HepG2 (cell line): ENCODE data around the gene GPC6. TPM values are rescaled to one million over a fixed set of nuclear protein-coding genes. Genes with fewer than 3 reads are reported as not detected.
A peak's percentile ranks its signal among the peaks of the same experiment; 100 is the strongest.

Experiments used
- EHMT2 ChIP-seq: fragments of 200-600 bp; sonication (generic); IDR thresholded peaks from 2 replicates; pipeline ENCODE4 v1.7.0; 2017; ENCODE audit warnings: antibody characterized with exemption, low read depth, low read length, borderline replicate concordance
- GABPA ChIP-seq, 2 experiments: IDR thresholded peaks; 2 replicates each; pipeline ENCODE4 v1.6.1; 2011 to 2016; ENCODE audit warnings: low read depth in 2 of 2, low read length in 1 of 2, missing biosample characterization in 1 of 2, missing genetic modification characterization in 1 of 2
- HDAC1 ChIP-seq: sonication (generic); formaldehyde crosslinking; IDR thresholded peaks from 2 replicates; pipeline ENCODE4 v1.5.1; 2020; ENCODE audit warnings: mild to moderate bottlenecking, missing genetic modification reagents
- KLF11 ChIP-seq: IDR thresholded peaks from 2 replicates; pipeline ENCODE4 v1.6.1; 2016; ENCODE audit warnings: missing compliant biosample characterization
- MNT ChIP-seq: fragments of 450-650 bp; IDR thresholded peaks from 2 replicates; pipeline ENCODE4 v1.6.1; 2016
- NCOA1 ChIP-seq: sonication (generic); formaldehyde crosslinking; IDR thresholded peaks from 2 replicates; pipeline ENCODE4 v1.9.0; 2021; ENCODE audit warnings: missing genetic modification reagents
- SMAD9 ChIP-seq: sonication (generic); formaldehyde crosslinking; IDR thresholded peaks from 2 replicates; pipeline ENCODE4 v1.5.1; 2020; ENCODE audit warnings: mild to moderate bottlenecking, missing genetic modification reagents
- SP1 ChIP-seq, 2 experiments: fragments of 450-650 bp in 1 of 2; sonication (generic) in 1 of 2; formaldehyde crosslinking in 1 of 2; IDR thresholded peaks; 2 replicates each; pipeline versions ENCODE4 v1.4.0 to v1.6.1; 2016 to 2020; ENCODE audit warnings: missing genetic modification reagents in 1 of 2
- THAP8 ChIP-seq: sonication (generic); formaldehyde crosslinking; IDR thresholded peaks from 2 replicates; pipeline ENCODE4 v1.5.1; 2020; ENCODE audit warnings: missing genetic modification reagents, mild to moderate bottlenecking, borderline replicate concordance
- TMF1 ChIP-seq: sonication (generic); formaldehyde crosslinking; IDR thresholded peaks from 2 replicates; pipeline ENCODE4 v1.8.1; 2022; ENCODE audit warnings: low read depth, missing genetic modification reagents
- ZBTB3 ChIP-seq: sonication (generic); formaldehyde crosslinking; IDR thresholded peaks from 2 replicates; pipeline ENCODE4 v1.4.0; 2020; ENCODE audit warnings: low read depth, mild to moderate bottlenecking, moderate library complexity, missing genetic modification reagents, borderline replicate concordance
- ZKSCAN5 ChIP-seq: sonication (generic); formaldehyde crosslinking; IDR thresholded peaks from 2 replicates; pipeline ENCODE4 v1.5.1; 2020; ENCODE audit warnings: mild to moderate bottlenecking, missing genetic modification reagents
- ZNF282 ChIP-seq: fragments of 450-650 bp; IDR thresholded peaks from 2 replicates; pipeline ENCODE4 v1.6.1; 2018; ENCODE audit not compliant: partially characterized antibody
- ZNF546 ChIP-seq: sonication (generic); formaldehyde crosslinking; conservative IDR thresholded peaks from 2 replicates; pipeline ENCODE4 v1.8.1; 2023; ENCODE audit warnings: mild to moderate bottlenecking, missing genetic modification reagents
- ZNF597 ChIP-seq: sonication (generic); formaldehyde crosslinking; IDR thresholded peaks from 2 replicates; pipeline ENCODE4 v1.5.0; 2020; ENCODE audit warnings: missing genetic modification reagents
- ZNF644 ChIP-seq: IDR thresholded peaks from 2 replicates; pipeline ENCODE4 v1.6.1; 2016; ENCODE audit warnings: low read depth
- ZNF713 ChIP-seq: sonication (generic); formaldehyde crosslinking; IDR thresholded peaks from 2 replicates; pipeline ENCODE4 v1.4.0; 2020; ENCODE audit warnings: mild to moderate bottlenecking, missing genetic modification reagents
- polyA plus RNA-seq, 8 experiments: library from polyadenylated mRNA; depleted of rRNA in 3 of 8; stranded (reverse) in 7 of 8; unstranded in 1 of 8; fragments of >200 nt; fragmentation: Illumina TruSeq in 4 of 8; extraction: Trizol in 4 of 8; gene quantifications; 2 replicates each; pipeline versions ENCODE4 v1.2.1 to v1.2.3, GENCODE V29; 2011 to 2016; ENCODE audit warnings: low read depth in 4 of 8, missing spikeins in 1 of 8, mixed read lengths in 1 of 8; ENCODE audit not compliant: insufficient read depth in 1 of 8
- total RNA-seq, 5 experiments: library from RNA; depleted of rRNA; stranded (reverse); fragments of >200 nt; fragmentation: Illumina TruSeq; extraction: Trizol; gene quantifications; 2 replicates each; pipeline ENCODE4 v1.2.3, GENCODE V29; 2016; ENCODE audit warnings: low read depth in 1 of 5
- TF ChIP-seq, protein P1 (sequence below): conservative IDR thresholded peaks from 2 replicates; pipeline ENCODE4 v1.6.1; 2018; ENCODE audit warnings: missing genetic modification reagents
- TF ChIP-seq, protein P2 (sequence below): sonication (generic); formaldehyde crosslinking; IDR thresholded peaks from 2 replicates; pipeline ENCODE4 v1.4.0; 2020; ENCODE audit warnings: missing genetic modification reagents, borderline replicate concordance

The GPC6 gene
- total and polyA plus RNA-seq, 2 of the 13 experiments (the other 11 are each of a cell fraction or from before 2014, with no cell fraction given) = 24.5 to 33.9 TPM

- TF ChIP-seq SP1 (IDR thresholded peaks at IDR 0.05) (no peak), SP1 (CRISPR knock-in tag; IDR thresholded peaks at IDR 0.05) (no peak), ZNF713 (CRISPR knock-in tag) (no peak), ZNF546 (CRISPR knock-in tag) (no peak), EHMT2 (no peak), ZNF282 (no peak), ZKSCAN5 (CRISPR knock-in tag) (no peak), THAP8 (CRISPR knock-in tag) (0 out of 2 replicates have a peak, but pooled peaks have one; percentile 73), GABPA (IDR thresholded peaks at IDR 0.05; ENCODE audit: low read depth, low read length) (no peak), GABPA (CRISPR knock-in tag; IDR thresholded peaks at IDR 0.05; ENCODE audit: low read depth) (no peak), ZNF597 (CRISPR knock-in tag) (no peak), ZNF644 (CRISPR knock-in tag) (no peak), TMF1 (CRISPR knock-in tag) (no peak), ZBTB3 (CRISPR knock-in tag) (no peak), MNT (no peak), HDAC1 (peak; percentile 17; the same call in 1 of the 2 replicates), NCOA1 (CRISPR knock-in tag) (0 out of 2 replicates have a peak, but pooled peaks have one; percentile 14), SMAD9 (CRISPR knock-in tag) (no peak), KLF11 (CRISPR knock-in tag) (no peak)
- TF ChIP-seq, protein P1, sequence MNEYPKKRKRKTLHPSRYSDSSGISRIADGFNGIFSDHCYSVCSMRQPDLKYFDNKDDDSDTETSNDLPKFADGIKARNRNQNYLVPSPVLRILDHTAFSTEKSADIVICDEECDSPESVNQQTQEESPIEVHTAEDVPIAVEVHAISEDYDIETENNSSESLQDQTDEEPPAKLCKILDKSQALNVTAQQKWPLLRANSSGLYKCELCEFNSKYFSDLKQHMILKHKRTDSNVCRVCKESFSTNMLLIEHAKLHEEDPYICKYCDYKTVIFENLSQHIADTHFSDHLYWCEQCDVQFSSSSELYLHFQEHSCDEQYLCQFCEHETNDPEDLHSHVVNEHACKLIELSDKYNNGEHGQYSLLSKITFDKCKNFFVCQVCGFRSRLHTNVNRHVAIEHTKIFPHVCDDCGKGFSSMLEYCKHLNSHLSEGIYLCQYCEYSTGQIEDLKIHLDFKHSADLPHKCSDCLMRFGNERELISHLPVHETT (CRISPR knock-in tag) = no peak
- TF ChIP-seq, protein P2, sequence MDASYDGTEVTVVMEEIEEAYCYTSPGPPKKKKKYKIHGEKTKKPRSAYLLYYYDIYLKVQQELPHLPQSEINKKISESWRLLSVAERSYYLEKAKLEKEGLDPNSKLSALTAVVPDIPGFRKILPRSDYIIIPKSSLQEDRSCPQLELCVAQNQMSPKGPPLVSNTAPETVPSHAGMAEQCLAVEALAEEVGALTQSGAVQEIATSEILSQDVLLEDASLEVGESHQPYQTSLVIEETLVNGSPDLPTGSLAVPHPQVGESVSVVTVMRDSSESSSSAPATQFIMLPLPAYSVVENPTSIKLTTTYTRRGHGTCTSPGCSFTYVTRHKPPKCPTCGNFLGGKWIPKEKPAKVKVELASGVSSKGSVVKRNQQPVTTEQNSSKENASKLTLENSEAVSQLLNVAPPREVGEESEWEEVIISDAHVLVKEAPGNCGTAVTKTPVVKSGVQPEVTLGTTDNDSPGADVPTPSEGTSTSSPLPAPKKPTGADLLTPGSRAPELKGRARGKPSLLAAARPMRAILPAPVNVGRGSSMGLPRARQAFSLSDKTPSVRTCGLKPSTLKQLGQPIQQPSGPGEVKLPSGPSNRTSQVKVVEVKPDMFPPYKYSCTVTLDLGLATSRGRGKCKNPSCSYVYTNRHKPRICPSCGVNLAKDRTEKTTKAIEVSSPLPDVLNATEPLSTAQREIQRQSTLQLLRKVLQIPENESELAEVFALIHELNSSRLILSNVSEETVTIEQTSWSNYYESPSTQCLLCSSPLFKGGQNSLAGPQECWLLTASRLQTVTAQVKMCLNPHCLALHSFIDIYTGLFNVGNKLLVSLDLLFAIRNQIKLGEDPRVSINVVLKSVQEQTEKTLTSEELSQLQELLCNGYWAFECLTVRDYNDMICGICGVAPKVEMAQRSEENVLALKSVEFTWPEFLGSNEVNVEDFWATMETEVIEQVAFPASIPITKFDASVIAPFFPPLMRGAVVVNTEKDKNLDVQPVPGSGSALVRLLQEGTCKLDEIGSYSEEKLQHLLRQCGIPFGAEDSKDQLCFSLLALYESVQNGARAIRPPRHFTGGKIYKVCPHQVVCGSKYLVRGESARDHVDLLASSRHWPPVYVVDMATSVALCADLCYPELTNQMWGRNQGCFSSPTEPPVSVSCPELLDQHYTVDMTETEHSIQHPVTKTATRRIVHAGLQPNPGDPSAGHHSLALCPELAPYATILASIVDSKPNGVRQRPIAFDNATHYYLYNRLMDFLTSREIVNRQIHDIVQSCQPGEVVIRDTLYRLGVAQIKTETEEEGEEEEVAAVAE (CRISPR knock-in tag) = no peak
Measured at GRCh38 chr13:93227280-93227877, 772 bp downstream of the GPC6 start (continued).
